Measurements from ENCODE around the gene ACO2.

GRCh38 chr22:41470886-41471285, 2.0 kb downstream of the ACO2 start:
- TF ChIP-seq, protein P1, sequence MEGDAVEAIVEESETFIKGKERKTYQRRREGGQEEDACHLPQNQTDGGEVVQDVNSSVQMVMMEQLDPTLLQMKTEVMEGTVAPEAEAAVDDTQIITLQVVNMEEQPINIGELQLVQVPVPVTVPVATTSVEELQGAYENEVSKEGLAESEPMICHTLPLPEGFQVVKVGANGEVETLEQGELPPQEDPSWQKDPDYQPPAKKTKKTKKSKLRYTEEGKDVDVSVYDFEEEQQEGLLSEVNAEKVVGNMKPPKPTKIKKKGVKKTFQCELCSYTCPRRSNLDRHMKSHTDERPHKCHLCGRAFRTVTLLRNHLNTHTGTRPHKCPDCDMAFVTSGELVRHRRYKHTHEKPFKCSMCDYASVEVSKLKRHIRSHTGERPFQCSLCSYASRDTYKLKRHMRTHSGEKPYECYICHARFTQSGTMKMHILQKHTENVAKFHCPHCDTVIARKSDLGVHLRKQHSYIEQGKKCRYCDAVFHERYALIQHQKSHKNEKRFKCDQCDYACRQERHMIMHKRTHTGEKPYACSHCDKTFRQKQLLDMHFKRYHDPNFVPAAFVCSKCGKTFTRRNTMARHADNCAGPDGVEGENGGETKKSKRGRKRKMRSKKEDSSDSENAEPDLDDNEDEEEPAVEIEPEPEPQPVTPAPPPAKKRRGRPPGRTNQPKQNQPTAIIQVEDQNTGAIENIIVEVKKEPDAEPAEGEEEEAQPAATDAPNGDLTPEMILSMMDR (conservative IDR thresholded peaks at IDR 0.05; ENCODE audit: low read depth, low read length), result no peak
- TF ChIP-seq BHLHE40 (IDR thresholded peaks at IDR 0.05; ENCODE audit: low read depth, low read length) (no peak), SMC3 (IDR thresholded peaks at IDR 0.05; ENCODE audit: low read depth, low read length) (no peak)
- TF ChIP-seq, protein P2, sequence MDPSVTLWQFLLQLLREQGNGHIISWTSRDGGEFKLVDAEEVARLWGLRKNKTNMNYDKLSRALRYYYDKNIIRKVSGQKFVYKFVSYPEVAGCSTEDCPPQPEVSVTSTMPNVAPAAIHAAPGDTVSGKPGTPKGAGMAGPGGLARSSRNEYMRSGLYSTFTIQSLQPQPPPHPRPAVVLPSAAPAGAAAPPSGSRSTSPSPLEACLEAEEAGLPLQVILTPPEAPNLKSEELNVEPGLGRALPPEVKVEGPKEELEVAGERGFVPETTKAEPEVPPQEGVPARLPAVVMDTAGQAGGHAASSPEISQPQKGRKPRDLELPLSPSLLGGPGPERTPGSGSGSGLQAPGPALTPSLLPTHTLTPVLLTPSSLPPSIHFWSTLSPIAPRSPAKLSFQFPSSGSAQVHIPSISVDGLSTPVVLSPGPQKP (IDR thresholded peaks at IDR 0.05; ENCODE audit: borderline replicate concordance, low read depth, low read length), result no peak
